A549 (cell line): ENCODE measurements around the gene ANKRD55. TPM values are rescaled to one million over a fixed set of nuclear protein-coding genes. Genes with fewer than 3 reads are reported as not detected.
"Not testable (repeated sequence)": the region's sequence is repeated elsewhere in the genome, so short reads cannot be mapped to it uniquely, and the experiment has no call there.

Experiments
- ATAC-seq, 2 experiments: fragments of 200-7000 bp in 1 of 2; fragments of >200 bp in 1 of 2; cut with Nextera tagmentation in 1 of 2; cut with Tn5 transposase in 1 of 2; 3 replicates each; pipeline versions ENCODE4 v1.8.0 to v1.9.1; 2018 to 2020; ENCODE audit warnings: mild to moderate bottlenecking in 1 of 2, moderate library complexity in 1 of 2
- CTCF ChIA-PET: fragments of 300-600 bp; sonication (Branson Sonifier 250); formaldehyde crosslinking; extraction: SDS; loops from one replicate; lab custom pipeline; 2021; ENCODE audit warnings: antibody characterized with exemption, inconsistent platforms; lab: Yijun Ruan, JAX
- POLR2A ChIA-PET: fragments of 350-600 bp; formaldehyde crosslinking; extraction: SDS; loops from one replicate; lab custom pipeline; 2021; ENCODE audit warnings: antibody characterized with exemption, inconsistent platforms; lab: Yijun Ruan, JAX
- DNase-seq, 2 experiments: peaks; one replicate each; pipeline versions ENCODE4 v3.0.0 to v3.0.0-alpha.2; 2011 to 2016; ENCODE audit warnings: low read depth in 1 of 2, low spot score in 1 of 2
- FAIRE-seq: peaks from 2 replicates; lab custom pipeline; 2011; peaks lifted over from hg19 to GRCh38; lab: Jason Lieb, UNC
- H3K27ac ChIP-seq, 2 experiments: fragments of >200 bp; sonication (Bioruptor Twin); formaldehyde crosslinking; 3 replicates each; pipeline ENCODE4 v1.5.1; 2016 to 2017
- H3K4me1 ChIP-seq: fragments of >200 bp; sonication (Bioruptor Twin); formaldehyde crosslinking; 3 replicates; pipeline ENCODE4 v1.6.1; 2016
- H3K4me2 ChIP-seq: fragments of >200 bp; sonication (Bioruptor Twin); formaldehyde crosslinking; 3 replicates; pipeline ENCODE4 v1.6.1; 2016
- H3K4me3 ChIP-seq: fragments of >200 bp; sonication (Bioruptor Twin); formaldehyde crosslinking; 3 replicates; pipeline ENCODE4 v1.5.1; 2016
- H3K9me3 ChIP-seq: fragments of >200 bp; sonication (Bioruptor Twin); formaldehyde crosslinking; 3 replicates; pipeline ENCODE4 v1.6.1; 2016
- BHLHE40 ChIP-seq: IDR thresholded peaks from 2 replicates; pipeline ENCODE4 v1.6.1; 2012; ENCODE audit warnings: low read depth, low read length, inconsistent platforms
- CBX2 ChIP-seq: fragments of 200-600 bp; sonication (generic); IDR thresholded peaks from 2 replicates; pipeline ENCODE4 v1.6.1; 2016; ENCODE audit warnings: low read depth, mild to moderate bottlenecking, borderline replicate concordance
- CEBPB ChIP-seq, 2 experiments: fragments of >200 bp in 1 of 2; sonication (Bioruptor Twin) in 1 of 2; formaldehyde crosslinking in 1 of 2; IDR thresholded peaks; 2 replicates each; pipeline ENCODE4 v1.6.1; 2012 to 2016
- E2F6 ChIP-seq: IDR thresholded peaks from 2 replicates; pipeline ENCODE4 v1.6.1; 2012; ENCODE audit warnings: low read depth, borderline replicate concordance
- EP300 ChIP-seq, 2 experiments: fragments of >200 bp; sonication (Bioruptor Twin); formaldehyde crosslinking; IDR thresholded peaks; 2 replicates in 1 of 2; 3 replicates in 1 of 2; pipeline ENCODE4 v1.6.1; 2016 to 2017
- ESRRA ChIP-seq: fragments of 150-350 bp; IDR thresholded peaks from 2 replicates; pipeline ENCODE4 v1.6.1; 2014; ENCODE audit warnings: mild to moderate bottlenecking, low read length, borderline replicate concordance
- HDAC2 ChIP-seq: fragments of 200-600 bp; sonication (generic); IDR thresholded peaks from 2 replicates; pipeline ENCODE4 v1.6.1; 2016
- HEYL ChIP-seq: fragments of 250-450 bp; sonication (Bioruptor Pico); IDR thresholded peaks from 2 replicates; pipeline ENCODE4 v1.8.0; 2021; ENCODE audit warnings: mild to moderate bottlenecking, moderate library complexity
- MAZ ChIP-seq: fragments of 150-350 bp; IDR thresholded peaks from 2 replicates; pipeline ENCODE4 v1.6.1; 2014; ENCODE audit warnings: antibody characterized with exemption, low read depth, low read length, borderline replicate concordance
- MYC ChIP-seq: IDR thresholded peaks from 2 replicates; pipeline ENCODE4 v1.6.1; 2012; ENCODE audit warnings: mild to moderate bottlenecking, inconsistent platforms, low read length, improper control_type of control experiment, borderline replicate concordance
- POLR2A ChIP-seq: IDR thresholded peaks from 2 replicates; pipeline ENCODE4 v1.6.1; 2012; ENCODE audit warnings: mild to moderate bottlenecking, low read length
- ZC3H11A ChIP-seq: fragments of 450-650 bp; IDR thresholded peaks from 2 replicates; pipeline ENCODE4 v1.6.1; 2014; ENCODE audit warnings: antibody characterized with exemption, mild to moderate bottlenecking
- ZFP36 ChIP-seq: fragments of 450-650 bp; IDR thresholded peaks from 2 replicates; pipeline ENCODE4 v1.6.1; 2014; ENCODE audit warnings: borderline replicate concordance; ENCODE audit not compliant: partially characterized antibody
- ZSCAN20 ChIP-seq: fragments of 250-450 bp; sonication (Bioruptor Pico); IDR thresholded peaks from 2 replicates; pipeline ENCODE4 v1.8.0; 2022; ENCODE audit warnings: mild to moderate bottlenecking, moderate library complexity
- WGBS: methylation state at CpG from one replicate; pipeline ENCODE4 v1.1.6; 2017; ENCODE audit errors: missing lambda C conversion rate; 5-methylcytosine and 5-hydroxymethylcytosine counted together
- polyA plus RNA-seq, 4 experiments: library from polyadenylated mRNA; depleted of rRNA in 3 of 4; stranded (reverse); fragments of >200 nt; fragmentation: RNase III in 1 of 4; extraction: RNeasy Plus Mini Kit Qiagen cat#74134 plus additional on column Dnase treatment in 1 of 4; gene quantifications; 2 replicates in 3 of 4; 3 replicates in 1 of 4; pipeline ENCODE4 v1.2.3, GENCODE V29; 2011 to 2017

Gene ANKRD55
- polyA plus RNA-seq, 2 of the 4 experiments (the other 2 are of a cell fraction): 0.10 to 0.30 TPM

GRCh38 chr5:56158331-56158960 lies 74.7 kb downstream of the ANKRD55 start (continued):
- TF ChIP-seq MAZ: no peak
- TF ChIP-seq ZSCAN20 (CRISPR knock-in tag): no peak
- TF ChIP-seq HDAC2: no peak
- no peak for TF ChIP-seq ZFP36

- 94% methylated on average over 5 of the region's 5 CpGs for WGBS
- FAIRE-seq, ATAC-seq, DNase-seq, H3K4me3 ChIP-seq, POLR2A ChIA-PET, H3K4me2 ChIP-seq, H3K9me3 ChIP-seq, CTCF ChIA-PET: not testable (repeated sequence)
- 0 out of 6 replicates have a peak overlapping the region, but pooled peaks of 1 of the 2 experiments have one; percentile 18 for H3K27ac ChIP-seq
- H3K4me1 ChIP-seq: peaks cover 13% of the 10 kb centered on the region; the same call in 2 of the 3 replicates
These were observed 75.9 kb downstream of the ANKRD55 start for GRCh38 chr5:56157191-56157621.

GRCh38 chr5:56156585-56157190 lies 76.4 kb downstream of the ANKRD55 start:
- peak overlapping the region in 1 of 2 experiments; percentile 46; a peak in 4 of 6 replicates for H3K27ac ChIP-seq
- FAIRE-seq, CTCF ChIA-PET, H3K4me2 ChIP-seq, DNase-seq, H3K9me3 ChIP-seq, POLR2A ChIA-PET, H3K4me3 ChIP-seq: not testable (repeated sequence)
- H3K4me1 ChIP-seq: peaks cover 14% of the 10 kb centered on the region; the same call in 2 of the 3 replicates
- ATAC-seq: 0 out of 6 replicates have a peak, but pooled peaks of 1 of the 2 experiments have one; percentile 30
- 73% methylated on average over 6 of the region's 6 CpGs for WGBS

GRCh38 chr5:56155992-56156584 lies 77.0 kb downstream of the ANKRD55 start:
- no peak overlapping the region for H3K4me3 ChIP-seq
- H3K9me3 ChIP-seq: no peaks in the 10 kb centered on the region
- DNase-seq (no peak), ATAC-seq (0 out of 6 replicates have a peak, but pooled peaks of 1 of the 2 experiments have one; percentile 24)
- no peak overlapping the region for H3K4me2 ChIP-seq
- CTCF ChIA-PET: interaction anchor here (1.1 to 1.5 kb wide), 2 partner anchors 15 to 45 kb away, joined by 3 to 4 read pairs; no protein-coding TSS in a partner anchor
- POLR2A ChIA-PET: no interaction called here
- TF ChIP-seq E2F6 (no peak), HEYL (CRISPR knock-in tag) (no peak), POLR2A (no peak), EP300 (IDR thresholded peaks at IDR 0.05) (no peak), ZC3H11A (no peak), CBX2 (no peak), BHLHE40 (no peak), CEBPB (IDR thresholded peaks at IDR 0.05) (no peak), MYC (no peak), ESRRA (no peak)
- TF ChIP-seq, all 56 proteins: peak for 0
- H3K4me1 ChIP-seq: peaks cover 14% of the 10 kb centered on the region; the same call in 1 of the 3 replicates
- no peak for FAIRE-seq
- WGBS: 86% methylated on average over 4 of the region's 4 CpGs
- H3K27ac ChIP-seq: peak overlapping the region in 1 of 2 experiments; percentile 46; a peak in 3 of 6 replicates
